NCI-H1436 treated with DMSO at 0.1 percent for 48 hours (cell line): ENCODE measurements around the gene RRN3.
"Not testable (repeated sequence)": the region's sequence is repeated elsewhere in the genome, so short reads cannot be mapped to it uniquely, and the experiment has no call there.

Experiments
- DNase-seq: peaks from one replicate; lab custom pipeline; 2025; lab: John Stamatoyannopoulos, UW

The RRN3 gene

DNA sequence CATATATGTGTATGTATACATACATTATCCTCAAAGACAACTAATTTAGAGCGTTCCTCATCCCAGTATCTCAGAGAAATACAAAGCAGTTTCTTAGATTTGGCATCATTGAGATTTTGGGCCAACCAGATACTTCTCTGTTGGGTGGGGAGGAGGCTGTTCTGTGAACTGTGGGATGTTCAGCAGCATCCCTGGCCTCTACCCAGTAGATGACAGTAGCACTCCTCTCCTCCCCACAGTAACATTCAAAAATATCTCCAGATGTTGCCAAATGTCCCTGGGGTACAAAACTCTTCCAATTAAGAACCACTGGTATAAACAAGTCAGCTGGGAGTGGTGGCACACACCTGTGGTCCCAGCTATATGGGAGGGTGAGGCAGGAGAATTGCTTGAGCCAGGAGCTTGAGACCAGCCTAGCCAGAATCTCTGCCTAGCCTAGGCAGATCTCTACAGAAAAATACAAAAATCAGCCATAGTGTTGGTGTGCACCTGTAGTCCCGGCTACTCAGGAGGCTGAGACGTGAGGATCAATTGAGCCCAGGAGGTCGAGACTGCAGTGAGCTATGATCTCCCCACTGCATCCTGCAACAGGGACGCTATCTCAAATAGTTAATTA is 6.4 kb upstream of the RRN3 start:
- DNase-seq = not testable (repeated sequence)

DNA sequence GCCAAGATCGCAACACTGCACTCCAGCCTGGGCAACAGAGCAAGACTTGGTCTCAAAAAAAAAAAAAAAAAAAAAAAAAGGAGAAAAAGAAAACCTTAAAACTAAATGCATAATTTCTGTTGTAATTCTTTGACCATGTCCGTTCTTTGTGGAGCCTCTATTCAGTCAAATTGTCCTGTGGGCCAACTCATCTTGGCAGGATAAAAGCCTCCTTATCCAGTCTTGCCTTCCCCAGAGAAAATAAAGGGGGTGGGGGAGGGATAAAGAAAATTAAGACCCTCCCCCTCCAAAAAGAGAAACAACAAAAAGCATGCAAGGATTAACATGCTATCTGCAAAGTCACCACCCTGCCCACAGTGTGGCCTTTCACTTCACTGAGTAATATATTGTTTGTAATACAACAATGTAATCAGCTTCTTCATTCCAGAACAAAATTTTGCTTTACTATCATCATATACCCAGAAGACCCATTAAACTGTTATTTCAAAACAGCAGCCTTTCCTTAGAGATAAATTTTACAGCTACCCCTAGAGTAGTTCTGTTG is 5.4 kb upstream of the RRN3 start:
- DNase-seq = not testable (repeated sequence)

DNA sequence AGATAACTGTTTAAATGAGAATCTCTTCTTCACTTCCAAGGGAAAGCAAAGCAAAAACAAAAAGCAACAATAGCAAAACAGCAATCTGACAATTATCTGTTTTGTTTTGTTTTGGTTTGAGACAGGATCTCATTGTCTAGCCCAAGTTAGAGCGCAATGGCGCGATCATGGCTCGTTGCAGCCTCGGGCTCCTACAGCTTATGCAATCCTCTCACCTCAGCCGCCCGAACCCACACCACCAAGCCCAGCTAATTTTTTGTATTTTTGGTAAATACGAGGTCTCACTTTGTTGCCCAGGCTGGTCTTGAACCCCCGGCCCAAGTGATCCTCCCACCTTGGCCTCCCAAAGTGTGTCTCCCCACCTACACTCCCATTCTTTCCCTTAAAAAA is 2.5 kb upstream of the RRN3 start:
- DNase-seq = not testable (repeated sequence)

DNA sequence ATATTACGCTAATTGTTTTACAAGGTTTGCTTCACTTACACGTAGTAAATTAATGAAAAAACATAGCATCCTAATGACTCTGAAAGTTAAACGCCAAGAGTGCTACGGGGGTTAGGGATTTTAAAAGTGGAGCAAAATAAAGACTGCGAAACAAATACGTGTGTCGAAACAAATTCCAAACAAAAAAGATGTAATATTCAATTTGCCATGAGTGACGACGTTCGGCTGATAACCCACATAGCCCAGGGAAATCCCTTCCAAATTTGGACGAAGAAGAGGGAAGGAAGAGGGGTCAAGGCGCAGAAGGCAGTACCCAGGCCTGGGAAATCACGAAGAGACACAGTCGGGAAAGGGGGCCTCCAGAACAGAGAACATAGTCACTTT is 509 bp downstream of the RRN3 start:
- DNase-seq = not testable (repeated sequence)

DNA sequence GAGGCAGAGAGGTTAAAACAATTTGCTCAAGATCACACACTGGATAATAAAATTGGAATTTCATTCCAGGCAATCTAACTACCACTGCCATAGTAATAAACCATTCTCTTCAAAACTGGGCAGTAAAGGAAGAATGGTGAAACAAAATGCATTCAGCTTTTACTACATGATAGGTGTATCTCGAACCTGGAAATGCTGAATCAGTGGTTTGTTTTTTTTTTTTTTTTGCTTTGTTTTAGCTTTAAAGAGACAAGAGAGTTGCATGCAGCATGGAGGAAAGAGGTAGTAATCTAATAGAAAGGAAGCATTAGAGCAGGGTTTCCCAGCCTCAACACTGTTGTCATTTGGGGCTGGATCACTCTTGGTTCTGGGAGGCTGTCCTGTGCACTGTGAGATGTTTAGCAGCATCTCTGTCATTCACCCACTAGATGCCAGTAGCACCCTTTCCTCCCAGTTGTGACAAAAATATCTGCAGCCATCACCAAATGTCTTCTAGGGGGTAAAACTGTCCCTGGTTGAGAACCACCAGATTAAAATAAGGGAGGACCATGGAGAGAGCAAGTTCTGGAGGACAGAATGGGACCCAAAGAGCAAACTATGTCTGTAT is 3.3 kb downstream of the RRN3 start:
- DNase-seq = not testable (repeated sequence)

DNA sequence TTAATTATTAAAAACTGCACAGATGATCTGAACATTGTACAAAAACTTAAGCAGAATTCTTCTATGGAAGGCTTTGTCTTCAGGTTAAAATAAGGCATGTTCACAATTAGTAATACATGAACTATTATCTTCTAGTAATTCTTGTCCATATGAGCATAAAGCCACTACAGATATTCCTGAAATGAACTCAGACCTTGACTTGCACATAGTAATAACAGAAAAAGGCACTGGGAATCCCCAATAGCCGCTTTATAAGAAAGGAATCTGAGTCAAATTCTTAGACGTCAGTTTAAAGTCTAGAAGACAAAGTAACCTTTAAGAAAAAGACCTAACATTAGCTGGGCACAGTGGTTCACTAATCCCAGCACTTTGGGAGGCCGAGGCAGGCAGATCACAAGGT is 11.3 kb downstream of the RRN3 start:
- DNase-seq = not testable (repeated sequence)

DNA sequence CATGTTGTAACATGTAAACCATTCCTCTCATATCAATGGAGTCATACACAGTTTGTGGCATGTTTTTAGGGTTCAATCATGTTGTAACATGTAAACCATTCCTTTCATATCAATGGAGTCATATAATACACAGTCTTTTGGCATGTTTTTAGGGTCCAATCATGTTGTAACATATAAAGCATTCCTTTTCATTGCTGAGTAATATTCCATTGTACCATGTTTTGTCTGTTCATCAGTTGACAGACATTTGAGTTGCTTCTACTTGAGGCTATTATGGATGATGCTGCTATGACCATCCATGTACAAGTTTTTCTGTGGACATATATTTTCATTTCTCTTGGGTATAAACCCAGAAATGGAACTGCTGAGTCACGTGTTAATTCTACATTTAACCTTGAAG is 13.2 kb downstream of the RRN3 start:
- not testable (repeated sequence) for DNase-seq

DNA sequence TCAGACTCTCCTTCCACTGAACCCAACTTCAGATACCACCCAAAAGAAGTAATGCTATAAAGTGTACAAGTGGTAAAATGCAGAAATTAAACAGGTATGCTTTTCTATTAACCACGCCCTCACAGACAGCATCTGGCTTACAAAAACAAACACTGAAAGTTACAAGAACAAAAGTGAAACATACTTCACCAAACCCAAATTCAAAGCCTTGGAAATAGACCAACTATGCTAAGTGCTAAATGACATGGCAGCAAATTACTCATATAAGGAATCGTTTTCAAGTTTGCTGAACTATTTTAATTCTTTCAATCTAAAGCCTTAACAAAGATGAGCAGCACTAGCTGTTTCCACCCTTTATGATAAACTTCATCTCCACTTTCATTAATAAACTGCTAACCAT is 17.9 kb downstream of the RRN3 start:
- DNase-seq = not testable (repeated sequence)

DNA sequence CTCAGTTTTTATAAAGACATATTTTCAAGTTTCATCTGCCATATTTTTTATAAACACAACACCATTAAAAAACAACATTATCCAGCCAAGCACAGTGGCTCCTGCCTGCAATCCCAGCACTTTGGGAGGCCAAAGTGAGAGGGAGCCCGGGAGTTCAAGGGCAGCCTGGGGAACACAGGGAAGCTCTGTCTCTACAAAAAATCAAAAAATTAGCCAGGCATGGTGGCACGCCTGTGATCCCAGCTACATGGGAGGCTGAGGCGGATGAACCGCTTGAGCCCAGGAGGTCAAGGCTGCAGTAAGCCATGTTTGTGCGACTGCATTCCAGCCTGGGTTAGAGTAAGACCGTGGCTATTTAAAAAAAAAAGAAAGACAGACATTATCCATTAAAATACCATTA is 21.0 kb downstream of the RRN3 start:
- DNase-seq = no peak

DNA sequence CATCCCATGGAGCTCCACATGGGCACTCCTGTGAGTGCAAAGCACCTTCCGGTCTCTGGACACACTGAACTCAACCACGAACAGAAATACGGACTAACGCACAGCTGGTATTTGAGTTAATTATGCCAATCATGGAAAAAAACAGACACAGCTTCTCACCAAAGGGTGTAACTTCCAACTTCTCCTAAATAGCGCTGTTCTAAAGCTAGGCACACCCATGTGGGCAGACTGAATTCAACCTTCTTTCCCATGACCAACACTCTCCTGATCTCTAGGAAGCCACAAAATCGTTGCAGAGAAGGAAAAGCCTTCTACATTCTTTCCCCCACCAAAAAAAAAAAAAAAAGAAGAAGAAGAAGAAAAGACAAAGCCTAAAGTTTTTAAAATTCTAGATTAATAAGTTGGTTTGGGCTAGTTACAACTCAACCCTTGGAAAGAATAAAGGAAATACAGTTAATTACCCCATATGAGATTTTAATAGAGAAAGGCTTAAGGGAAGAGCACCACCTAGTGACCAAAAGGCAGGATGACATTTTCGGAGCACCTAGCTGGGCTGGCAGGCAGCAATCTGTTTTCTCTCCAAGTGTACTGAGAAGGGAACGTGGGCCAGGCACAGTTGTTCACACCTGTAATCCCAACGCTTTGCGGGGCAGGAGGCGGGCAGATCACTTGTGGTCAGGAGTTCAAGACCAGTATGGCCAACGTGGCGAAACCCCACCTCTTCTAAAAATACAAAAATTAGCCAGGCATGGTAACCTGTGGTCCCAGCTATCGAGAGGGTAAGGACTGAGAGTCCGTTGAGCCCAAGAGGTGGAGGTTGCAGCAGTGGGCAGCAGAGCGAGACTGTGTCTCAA is 21.9 kb downstream of the RRN3 start:
- DNase-seq = not testable (repeated sequence)

DNA sequence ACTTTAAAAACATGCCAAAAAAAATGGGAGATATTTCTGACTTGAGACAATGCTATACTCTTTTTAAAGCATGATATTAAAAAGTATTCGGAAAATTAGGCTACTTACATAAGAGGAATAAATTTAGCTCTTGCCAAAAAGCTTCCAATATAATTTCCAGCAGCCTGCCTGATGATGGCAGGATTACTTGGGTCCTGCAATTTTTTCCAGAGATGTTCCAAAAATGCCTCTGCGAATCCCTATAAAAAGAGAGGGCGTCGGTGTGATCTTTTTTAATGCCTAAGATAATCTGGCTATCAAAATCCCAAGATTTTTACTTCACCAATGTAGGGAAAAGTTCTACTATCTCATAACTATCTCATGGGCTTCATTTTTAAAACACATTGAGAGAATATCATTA is 23.1 kb downstream of the RRN3 start:
- DNase-seq = not testable (repeated sequence)

DNA sequence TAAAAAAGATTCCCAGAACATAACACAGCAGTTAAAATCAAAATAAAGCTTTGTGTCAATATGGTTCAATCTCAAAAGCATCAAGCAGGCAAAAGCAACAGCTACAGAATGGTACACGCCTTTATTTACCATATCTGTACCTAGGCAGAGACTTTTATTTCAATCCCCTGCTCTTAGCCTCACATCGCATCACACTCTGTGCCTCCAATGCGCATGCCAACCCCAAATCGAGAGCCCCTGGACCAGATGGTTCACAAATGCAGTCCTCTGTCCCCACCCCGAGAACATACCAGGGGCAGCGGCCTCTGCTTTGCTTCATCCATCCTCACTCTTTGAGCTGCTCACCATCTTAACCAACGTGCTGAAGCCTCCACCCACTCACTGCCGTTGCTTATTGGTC is 27.4 kb downstream of the RRN3 start:
- DNase-seq = not testable (repeated sequence)

DNA sequence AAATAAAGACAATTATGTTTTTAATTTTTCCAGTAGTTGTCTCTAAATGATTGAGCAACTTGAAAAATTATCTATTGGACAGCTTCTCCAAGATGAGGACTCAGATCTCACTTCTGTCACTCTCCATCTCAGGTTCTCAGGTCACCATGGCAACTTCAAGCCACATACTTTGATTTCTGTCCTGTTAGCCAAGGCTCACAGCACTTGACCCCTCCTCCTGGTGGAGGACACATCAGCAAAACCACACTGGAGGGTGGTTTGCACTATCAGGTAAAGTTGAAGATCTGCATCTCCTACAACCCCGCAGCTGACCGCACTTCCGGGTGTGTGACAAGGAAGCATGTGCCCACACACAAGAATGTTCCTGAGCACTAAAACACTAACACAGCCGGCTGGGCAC is 28.1 kb downstream of the RRN3 start:
- not testable (repeated sequence) for DNase-seq

DNA sequence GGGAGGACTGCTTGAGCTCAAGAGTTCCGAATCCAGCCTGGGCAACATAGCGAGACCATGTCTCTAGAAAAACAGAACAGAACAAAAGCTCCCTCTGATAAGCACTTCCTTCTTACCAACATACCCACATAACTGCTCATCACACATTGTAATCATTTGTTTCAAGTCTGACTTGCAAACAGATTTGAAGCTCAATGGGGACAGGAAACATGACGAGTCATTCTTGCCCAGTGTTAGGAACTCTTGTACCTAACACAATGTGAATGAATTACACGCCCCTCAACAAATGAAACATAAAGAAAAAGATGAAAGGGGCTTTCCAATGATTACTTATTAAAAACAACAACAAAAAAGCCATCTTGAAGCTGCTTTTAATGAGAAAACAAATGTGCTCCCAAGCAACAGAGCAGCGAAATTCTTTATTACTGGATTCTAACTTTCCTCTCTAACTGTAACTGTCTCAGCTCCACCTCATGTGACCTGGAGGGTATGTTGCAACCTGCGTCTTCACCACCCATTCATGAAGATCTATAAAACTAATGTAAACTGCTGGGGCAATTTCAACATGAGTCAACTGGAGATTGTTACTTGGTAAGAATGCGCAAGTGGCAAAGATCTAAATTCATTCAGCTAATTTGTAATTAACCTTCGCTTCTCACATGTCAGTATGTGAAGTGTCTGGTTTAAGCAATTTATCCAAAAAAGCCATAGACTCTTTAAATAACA is 31.8 kb downstream of the RRN3 start:
- DNase-seq = not testable (repeated sequence)

DNA sequence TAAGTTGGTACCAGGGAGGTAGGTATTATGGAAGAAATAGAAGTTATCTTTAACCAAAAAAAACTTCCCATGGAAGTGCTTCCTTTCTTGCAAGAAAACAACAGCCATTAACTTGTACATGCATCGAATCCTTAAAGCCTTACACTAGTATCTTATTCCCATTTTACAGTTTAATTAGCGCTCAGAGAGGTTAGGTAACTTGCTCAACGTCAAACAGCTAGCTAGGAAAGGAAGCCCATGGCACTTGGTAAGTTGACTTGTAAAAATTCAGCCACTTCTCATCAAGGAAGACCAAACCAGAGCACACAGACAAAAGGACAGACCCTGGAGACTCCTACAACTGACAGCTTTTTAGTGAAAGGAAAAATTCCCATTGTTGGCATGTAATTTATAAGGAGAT is 34.7 kb downstream of the RRN3 start:
- DNase-seq = no peak

DNA sequence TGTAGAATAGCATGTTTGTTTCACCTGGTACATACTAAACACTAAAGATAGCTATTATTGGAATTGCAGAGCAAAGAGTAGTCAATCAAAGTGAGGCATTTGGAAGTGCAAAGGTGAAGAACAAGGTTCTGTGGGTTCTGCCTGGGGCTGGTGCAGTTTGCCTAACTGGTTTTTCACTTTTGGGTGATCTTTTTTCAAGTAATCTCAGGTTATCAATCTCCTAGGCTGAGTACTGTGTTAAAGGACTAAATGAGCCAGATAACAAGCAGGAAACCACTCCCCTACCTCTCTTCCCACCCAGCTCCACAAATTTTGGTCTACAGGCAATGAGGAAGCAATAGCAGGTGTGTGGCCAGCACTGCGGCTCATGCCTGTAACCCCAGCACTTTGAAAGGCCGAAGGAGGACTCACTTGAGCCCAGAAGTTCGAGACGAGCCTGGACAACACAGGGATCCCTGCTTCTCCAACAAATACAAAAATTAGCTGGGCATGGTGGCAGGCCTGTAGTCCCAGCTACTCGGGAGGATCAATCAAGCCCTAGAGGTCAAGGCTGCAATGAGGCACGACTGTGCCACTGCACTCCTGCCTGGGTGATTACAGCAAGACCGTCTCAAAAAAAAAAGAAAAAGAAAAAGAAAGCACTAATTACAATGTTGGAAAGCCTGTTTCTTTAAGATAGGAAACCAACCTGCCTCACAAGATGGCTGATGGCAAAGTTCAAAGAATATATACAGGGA is 36.2 kb downstream of the RRN3 start:
- no peak for DNase-seq

DNA sequence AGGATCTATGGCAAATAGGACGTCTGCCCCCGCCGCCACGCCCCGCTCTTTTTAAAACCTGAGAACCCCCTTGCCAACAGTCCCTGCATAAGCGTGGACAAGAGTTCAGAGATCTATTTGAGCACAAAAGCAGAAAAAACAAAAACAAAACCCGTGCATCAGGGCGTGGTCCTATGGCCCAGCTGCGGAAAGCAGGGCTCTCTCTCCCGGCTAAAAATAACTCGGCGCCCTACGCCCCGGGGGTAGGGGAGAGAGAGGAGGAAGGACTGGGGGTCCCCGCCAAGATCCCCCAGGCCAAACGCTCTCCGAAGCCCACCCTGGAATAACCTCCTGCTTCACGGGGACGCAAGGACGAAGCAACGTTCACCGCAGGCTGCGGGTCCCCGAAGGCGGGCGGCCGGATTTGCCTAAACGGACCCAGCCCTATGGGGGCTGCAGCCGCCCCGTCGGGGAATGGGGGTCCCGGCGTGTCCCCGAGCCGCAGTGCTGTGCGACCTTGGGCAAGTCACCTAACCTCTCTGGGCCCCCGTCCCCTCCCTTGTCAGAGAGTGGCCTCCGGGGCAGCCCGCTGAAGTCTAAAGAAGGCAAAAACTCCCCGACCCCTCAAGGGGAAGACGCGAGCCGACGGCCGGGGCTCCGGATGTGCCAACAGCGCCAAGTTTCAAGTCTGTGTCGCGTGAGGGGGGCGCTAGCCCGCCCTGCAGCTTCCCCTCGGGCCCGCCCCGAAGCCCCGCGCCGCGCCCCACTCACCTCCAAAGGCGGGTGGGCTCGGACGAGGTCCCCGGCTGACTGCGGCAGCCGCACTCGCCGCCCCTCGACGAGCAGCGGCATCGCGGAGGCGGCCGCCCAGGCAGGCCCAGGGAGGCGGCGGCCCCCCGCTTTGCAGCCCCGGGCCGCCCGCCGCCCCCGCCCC is 38.7 kb downstream of the RRN3 start:
- DNase-seq = no peak

DNA sequence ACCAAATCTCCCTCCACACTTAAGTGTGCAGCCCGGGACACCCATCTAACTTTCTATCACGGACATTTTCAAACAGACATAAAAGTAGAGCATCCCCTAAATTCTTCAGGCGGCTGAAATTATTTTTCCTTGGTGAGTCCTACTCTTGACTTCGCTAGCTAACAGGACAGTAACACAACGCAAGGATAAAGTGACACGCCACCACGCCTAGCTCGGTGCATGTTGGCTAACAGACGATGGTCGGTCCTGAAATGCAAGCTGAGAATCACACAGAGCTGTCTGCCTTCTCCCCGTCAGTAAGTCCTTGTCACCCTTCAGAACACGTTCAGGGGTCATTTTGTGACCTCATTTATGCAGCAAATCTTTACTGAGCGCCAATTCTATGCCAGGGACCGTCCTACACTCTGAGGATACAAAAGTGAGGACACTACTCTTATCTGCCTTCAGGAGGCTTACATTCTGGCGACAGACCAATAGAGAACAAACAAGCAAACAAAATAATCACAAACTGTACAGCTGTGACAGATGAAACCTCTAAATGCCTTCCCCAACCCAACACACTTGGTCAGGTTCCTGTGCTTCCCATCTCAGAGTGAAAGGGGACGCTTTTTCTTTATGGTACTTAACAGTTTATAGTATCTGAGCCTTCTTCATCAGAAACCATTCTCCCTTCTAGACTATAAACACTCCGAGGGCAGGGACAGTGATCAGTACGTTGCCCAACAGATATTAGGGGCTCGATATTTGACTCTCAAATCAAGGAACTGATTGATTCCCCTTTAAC is 39.5 kb downstream of the RRN3 start:
- no peak for DNase-seq

DNA sequence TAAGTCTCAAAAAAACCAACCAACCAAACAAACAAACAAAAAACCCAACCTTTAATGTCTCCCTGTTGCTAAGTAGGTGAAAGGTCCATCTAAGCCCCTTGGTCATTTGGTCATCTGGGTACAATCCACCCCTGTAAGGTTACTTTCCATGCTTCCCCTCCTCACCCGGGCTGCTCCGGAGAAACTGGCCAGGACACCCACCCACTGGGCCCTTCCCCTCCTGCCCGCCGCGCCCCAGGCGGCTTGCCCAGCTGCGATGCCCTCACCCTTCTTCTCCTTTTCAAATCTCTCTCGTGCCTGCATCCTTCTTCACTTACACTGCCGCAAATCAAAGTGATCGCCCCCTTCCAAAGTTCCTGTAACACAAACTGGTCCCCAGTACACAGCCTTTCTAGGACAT is 40.2 kb downstream of the RRN3 start:
- DNase-seq = no peak
